ENCODE data around the gene MAPK8.

Gene MAPK8

DNA sequence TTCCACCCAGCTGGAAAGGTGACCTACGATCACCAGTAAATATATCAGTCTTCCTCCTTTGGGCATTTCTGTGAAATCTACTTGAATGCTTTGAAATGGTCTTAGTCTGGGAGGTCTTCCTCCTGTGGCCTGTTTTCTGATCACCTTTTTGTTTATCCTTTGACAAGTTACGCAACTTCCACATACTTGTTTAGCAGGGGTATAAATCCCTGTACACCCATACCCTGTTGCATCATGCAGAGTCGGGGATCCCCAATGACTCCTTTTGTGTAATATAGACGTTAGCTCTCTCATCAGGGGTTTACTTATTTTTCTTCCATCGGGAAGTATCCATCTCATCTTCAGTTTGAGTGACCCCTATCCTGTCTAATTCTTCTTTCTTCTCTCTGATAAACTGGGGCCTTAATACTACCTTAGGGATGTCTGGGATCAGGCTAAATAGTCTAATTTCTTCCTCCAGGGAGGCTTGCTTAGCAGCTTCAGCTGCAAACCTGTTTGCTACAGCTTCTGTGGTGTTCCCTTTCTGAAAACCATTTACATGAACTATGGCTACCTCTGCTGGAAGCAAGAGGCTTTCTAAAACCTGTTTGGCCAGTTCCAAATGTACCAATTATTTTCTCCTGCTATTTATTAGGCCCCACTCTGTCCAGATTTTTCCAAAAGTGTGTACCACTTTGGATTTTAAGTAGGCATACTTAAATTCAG is 25.8 kb downstream of the MAPK8 start:
- Histone ChIP-seq H3K27ac (replicated peaks) (no peak overlapping the region), H3K27me3 (ENCODE audit: insufficient read depth, poor library complexity, severe bottlenecking) (no peaks in the 10 kb centered on the region), H3K4me3 (replicated peaks; ENCODE audit: insufficient read depth, low read length) (no peak overlapping the region)
- no peak for TF ChIP-seq SPI1 (IDR thresholded peaks at IDR 0.05; ENCODE audit: borderline replicate concordance, low read depth)
- TF ChIP-seq REST (IDR thresholded peaks at IDR 0.05; ENCODE audit: insufficient replicate concordance, low read depth): no peak
- TF ChIP-seq POLR2AphosphoS5 (IDR thresholded peaks at IDR 0.05; ENCODE audit: low read depth): no peak
- no peak for TF ChIP-seq CTCF (IDR thresholded peaks at IDR 0.05; ENCODE audit: insufficient read depth, low read length)
- no peak for TF ChIP-seq GABPA (IDR thresholded peaks at IDR 0.05; ENCODE audit: low read depth)
- no peak for DNase-seq (ENCODE audit: low read depth in 1 of 2, low spot score in 1 of 2)

- no peak for DNase-seq (ENCODE audit: low read depth in 1 of 2, low spot score in 1 of 2)
- H3K4me3 ChIP-seq (replicated peaks; ENCODE audit: insufficient read depth, low read length): no peak overlapping the region
- no peak overlapping the region for H3K27ac ChIP-seq (replicated peaks)
- TF ChIP-seq POLR2AphosphoS5 (IDR thresholded peaks at IDR 0.05; ENCODE audit: low read depth) (no peak), SPI1 (IDR thresholded peaks at IDR 0.05; ENCODE audit: borderline replicate concordance, low read depth) (no peak), REST (IDR thresholded peaks at IDR 0.05; ENCODE audit: insufficient replicate concordance, low read depth) (no peak), GABPA (IDR thresholded peaks at IDR 0.05; ENCODE audit: low read depth) (no peak), CTCF (IDR thresholded peaks at IDR 0.05; ENCODE audit: insufficient read depth, low read length) (no peak)
- no peaks in the 10 kb centered on the region for H3K27me3 ChIP-seq (ENCODE audit: insufficient read depth, poor library complexity, severe bottlenecking)
Measured at GRCh38 chr10:48332871-48333216, 26.4 kb downstream of the MAPK8 start.

GRCh38 chr10:48333856-48334255 is 27.4 kb downstream of the MAPK8 start:
- no peak for TF ChIP-seq SPI1 (IDR thresholded peaks at IDR 0.05; ENCODE audit: borderline replicate concordance, low read depth)
- no peak for TF ChIP-seq CTCF (IDR thresholded peaks at IDR 0.05; ENCODE audit: insufficient read depth, low read length)
- TF ChIP-seq REST (IDR thresholded peaks at IDR 0.05; ENCODE audit: insufficient replicate concordance, low read depth): no peak
- TF ChIP-seq POLR2AphosphoS5 (IDR thresholded peaks at IDR 0.05; ENCODE audit: low read depth): no peak
- Histone ChIP-seq H3K27ac (replicated peaks) (no peak overlapping the region), H3K4me3 (replicated peaks; ENCODE audit: insufficient read depth, low read length) (no peak overlapping the region), H3K27me3 (ENCODE audit: insufficient read depth, poor library complexity, severe bottlenecking) (no peaks in the 10 kb centered on the region)
- DNase-seq (ENCODE audit: low read depth in 1 of 2, low spot score in 1 of 2): no peak
